Left ventricle myocardium superior (tissue), 1 donor: Measurements from ENCODE around the gene MARCHF3. TPM values are rescaled to one million over a fixed set of nuclear protein-coding genes. Genes with fewer than 3 reads are reported as not detected.
"Not testable (repeated sequence)": the region's sequence is repeated elsewhere in the genome, so short reads cannot be mapped to it uniquely, and the experiment has no call there.

Experiments
- ATAC-seq: fragments of 200-7000 bp; cut with Tn5 transposase; one replicate; pipeline ENCODE4 v1.9.1; 2020; ENCODE audit warnings: mild to moderate bottlenecking, moderate library complexity
- DNase-seq: peaks from one replicate; pipeline ENCODE4 v3.0.0-alpha.2; 2020
- intact Hi-C: fragments of 100-400 bp; cut with micrococcal nuclease; formaldehyde crosslinking; loops from one replicate; pipeline ENCODE4 v1.11.0; 2022
- total RNA-seq: library from RNA; stranded (reverse); fragmentation: NEBNext Ultra II Directional; extraction: Animal tissue kit (Norgen Biotek cat#: 25700); gene quantifications from one replicate; pipeline ENCODE4 v1.2.1, GENCODE V29; 2021
- donor health status: DM: no; HTN: yes; CAD: no; lungs with severe emphysema.

MARCHF3 gene
- total RNA-seq, 1 donor from 2014 or later = 25.0 TPM

DNA sequence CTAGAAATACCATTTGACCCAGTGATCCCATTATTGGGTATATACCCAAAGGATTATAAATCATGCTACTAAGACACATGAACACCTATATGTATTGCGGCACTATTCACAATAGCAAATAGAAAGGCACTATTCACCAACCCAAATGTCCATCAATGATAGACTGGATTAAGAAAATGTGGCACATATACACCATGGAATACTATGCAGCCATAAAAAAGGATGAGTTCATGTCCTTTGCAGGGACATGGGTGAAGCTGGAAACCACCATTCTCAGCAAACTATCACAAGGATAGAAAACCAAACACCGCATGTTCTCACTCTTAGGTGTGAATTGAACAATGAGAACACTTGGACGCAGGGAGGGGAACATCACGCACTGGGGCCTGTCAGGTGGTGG is 13.6 kb downstream of the MARCHF3 start:
- DNase-seq, ATAC-seq: not testable (repeated sequence)
- intact Hi-C loops = loop anchor here (10.0 kb wide), 1 partner anchor 52 kb away; no protein-coding TSS in a partner anchor

GRCh38 chr5:127015716-127016115 is 14.6 kb downstream of the MARCHF3 start:
- DNase-seq (no peak), ATAC-seq (no peak)
- intact Hi-C loops = loop anchor here (10.0 kb wide), 1 partner anchor 51 kb away; no protein-coding TSS in a partner anchor

DNA sequence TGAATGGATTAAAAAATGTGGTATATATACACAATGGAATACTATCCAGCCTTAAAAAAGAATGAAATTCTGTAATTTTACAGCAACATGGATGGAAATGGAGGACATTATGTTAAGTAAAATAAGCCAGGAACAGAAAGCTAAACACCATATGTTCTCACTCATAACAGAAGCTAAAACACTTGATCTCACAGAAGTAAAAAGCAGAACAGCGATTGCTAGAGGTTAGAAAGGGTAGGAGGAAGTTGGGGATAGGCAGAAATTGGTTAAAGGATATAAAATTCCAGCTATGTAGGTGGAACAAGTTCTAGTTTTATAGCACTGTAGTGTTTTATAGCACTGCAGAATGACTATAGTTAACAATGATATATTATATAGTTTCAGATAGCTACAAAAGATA is 15.8 kb downstream of the MARCHF3 start:
- intact Hi-C loops = loop anchor here (10.0 kb wide), 1 partner anchor 50 kb away; no protein-coding TSS in a partner anchor
- no peak for DNase-seq

DNA sequence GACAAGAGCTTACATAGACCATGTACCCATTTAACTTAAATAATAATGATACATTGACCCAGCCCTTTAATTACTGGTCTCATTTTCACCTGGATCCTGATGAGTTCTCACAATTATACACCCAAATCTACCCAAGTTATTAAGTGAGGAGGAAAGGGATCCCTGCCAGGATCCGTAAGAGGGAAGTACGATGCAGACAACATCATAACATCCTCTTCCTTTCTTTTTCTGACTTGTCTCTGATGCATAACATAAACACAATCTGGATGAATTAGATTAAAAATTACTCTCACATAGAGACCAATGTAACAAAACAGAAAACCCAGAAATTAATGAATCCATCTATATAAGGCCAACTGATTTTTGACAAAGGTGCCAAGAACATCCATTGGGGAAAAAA is 17.0 kb downstream of the MARCHF3 start:
- DNase-seq (no peak), ATAC-seq (no peak)

More for the DNA sequence above, 15.8 kb downstream of the MARCHF3 start:
- no peak for ATAC-seq

DNA sequence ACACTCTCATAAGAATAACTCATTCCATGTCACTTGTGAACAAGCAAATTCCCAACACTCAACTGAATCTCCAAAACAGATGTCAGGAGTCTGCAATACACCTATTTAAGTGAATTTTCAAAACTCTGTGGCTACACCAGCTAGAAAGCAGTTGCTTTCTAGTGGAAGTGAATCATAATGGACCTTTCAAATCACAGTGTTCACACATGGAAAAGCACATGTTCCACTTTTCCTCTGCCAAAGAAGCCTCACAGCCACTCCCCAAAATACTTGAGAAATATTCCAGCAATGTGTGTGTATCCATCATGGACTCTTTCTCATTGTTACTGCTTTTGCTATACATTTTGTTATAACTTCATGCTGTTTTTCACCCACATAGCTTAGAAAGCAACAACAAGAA is 17.4 kb downstream of the MARCHF3 start:
- intact Hi-C loops = loop anchor here (10.0 kb wide), 1 partner anchor 48 kb away; no protein-coding TSS in a partner anchor
- DNase-seq (no peak), ATAC-seq (no peak)

More for the DNA sequence above, 17.0 kb downstream of the MARCHF3 start:
- intact Hi-C loops = loop anchor here (10.0 kb wide), 1 partner anchor 49 kb away; no protein-coding TSS in a partner anchor

DNA sequence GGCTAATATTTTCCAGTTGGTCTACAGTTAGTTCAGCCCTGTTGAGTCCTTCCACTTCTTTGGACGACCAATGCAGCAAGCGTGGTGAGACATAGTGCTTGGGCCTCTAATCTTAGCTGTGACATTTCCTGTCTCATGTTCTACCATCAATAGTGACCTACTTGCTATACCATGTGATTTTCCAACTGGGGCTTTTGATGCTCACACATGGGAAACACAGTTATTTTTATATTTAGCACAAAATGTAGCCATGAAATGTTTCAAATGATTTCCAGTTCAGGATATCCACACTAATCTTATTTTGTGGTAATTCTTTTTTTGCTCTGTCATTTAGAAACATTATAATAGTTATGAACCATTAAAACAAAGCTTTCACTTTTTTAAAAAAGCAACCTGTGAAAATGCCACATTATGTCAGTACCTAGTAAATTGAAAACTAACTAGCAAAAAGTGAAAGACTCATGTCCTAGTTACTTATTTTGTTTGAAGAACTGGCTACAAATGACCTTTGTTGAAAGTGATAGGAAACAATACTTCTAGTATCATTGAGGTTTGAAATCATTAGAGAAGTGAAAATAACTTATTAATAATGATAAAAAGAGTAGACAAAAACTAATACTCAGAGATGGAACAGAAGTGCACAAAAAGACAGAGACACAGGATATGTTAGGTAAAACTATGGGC is 18.3 kb downstream of the MARCHF3 start:
- intact Hi-C loops = loop anchor here (10.0 kb wide), 1 partner anchor 47 kb away; no protein-coding TSS in a partner anchor
- ATAC-seq (peak; percentile 47), DNase-seq (no peak)

DNA sequence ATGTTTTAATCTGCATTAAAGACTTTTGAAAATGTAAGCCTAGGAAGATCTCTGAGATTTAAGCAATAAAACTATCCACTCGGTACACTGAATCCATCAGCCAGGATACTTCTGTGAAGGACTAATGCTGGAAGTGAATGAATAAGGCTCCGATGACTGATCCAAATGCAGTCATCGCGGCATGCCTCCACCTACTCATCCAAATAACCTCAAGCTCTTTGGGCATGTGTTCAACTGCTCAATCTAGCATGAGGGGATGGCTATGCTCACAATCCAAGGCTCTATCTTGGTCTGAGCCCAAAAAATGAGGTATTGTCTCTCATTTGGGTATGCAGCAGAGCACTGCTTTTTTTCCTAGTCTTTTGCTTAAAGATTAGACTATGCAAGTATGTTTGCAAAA is 19.2 kb downstream of the MARCHF3 start:
- no peak for DNase-seq
- intact Hi-C loops = loop anchor here (10.0 kb wide), 1 partner anchor 46 kb away; no protein-coding TSS in a partner anchor
- ATAC-seq = peak; percentile 44

- peak; percentile 30 for ATAC-seq
- intact Hi-C loops = loop anchor here (10.0 kb wide), 1 partner anchor 46 kb away; no protein-coding TSS in a partner anchor
Measured at GRCh38 chr5:127010362-127010761, 20.0 kb downstream of the MARCHF3 start.

GRCh38 chr5:127009784-127010183 is 20.6 kb downstream of the MARCHF3 start:
- intact Hi-C loops = loop anchor here (10.0 kb wide), 1 partner anchor 45 kb away; no protein-coding TSS in a partner anchor
- ATAC-seq (no peak), DNase-seq (no peak)

More at GRCh38 chr5:127010362-127010761, 20.0 kb downstream of the MARCHF3 start:
- DNase-seq = no peak

DNA sequence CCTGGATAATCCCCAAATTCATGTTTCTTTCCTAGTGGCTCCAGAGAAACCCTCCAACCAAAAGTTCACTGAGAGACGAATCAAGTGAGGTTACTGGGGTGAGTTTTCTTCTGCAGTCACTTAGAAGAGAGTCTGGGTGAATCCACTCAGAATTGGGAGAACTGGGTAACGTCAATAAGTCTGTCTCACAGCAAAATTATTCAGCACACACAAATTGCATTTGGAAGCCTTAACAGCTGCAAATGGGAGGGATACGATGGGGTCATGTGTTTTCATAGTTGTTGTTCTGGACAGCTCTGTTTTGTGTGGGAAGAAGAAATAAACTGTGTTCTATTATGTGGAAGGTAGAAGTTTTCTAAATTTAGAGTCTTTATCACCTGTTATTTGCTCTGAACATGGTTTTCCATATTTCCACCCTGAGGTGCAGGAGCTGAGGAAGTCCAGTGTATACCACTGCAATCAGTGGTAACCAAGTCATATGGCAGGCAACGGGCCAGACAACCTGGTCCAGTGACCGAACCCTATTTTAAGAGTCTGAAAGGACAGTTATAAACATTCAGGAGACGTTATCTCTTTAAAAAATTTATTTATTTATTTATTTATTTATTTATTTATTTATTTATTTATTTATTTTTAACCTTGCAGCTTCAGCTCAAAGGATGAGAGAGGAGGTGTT is 21.9 kb downstream of the MARCHF3 start:
- intact Hi-C loops = no loop called here
- ATAC-seq (peak; percentile 72), DNase-seq (peak; percentile 70)

- intact Hi-C loops = no loop called here
- DNase-seq (no peak), ATAC-seq (no peak)
Measured at GRCh38 chr5:127007522-127007921, 22.8 kb downstream of the MARCHF3 start.

- intact Hi-C loops = no loop called here
- no peak for ATAC-seq
- no peak for DNase-seq
Measured at GRCh38 chr5:127006744-127007143, 23.6 kb downstream of the MARCHF3 start.

GRCh38 chr5:127005282-127005681 is 25.1 kb downstream of the MARCHF3 start:
- intact Hi-C loops, DNase-seq, ATAC-seq: not testable (repeated sequence)

DNA sequence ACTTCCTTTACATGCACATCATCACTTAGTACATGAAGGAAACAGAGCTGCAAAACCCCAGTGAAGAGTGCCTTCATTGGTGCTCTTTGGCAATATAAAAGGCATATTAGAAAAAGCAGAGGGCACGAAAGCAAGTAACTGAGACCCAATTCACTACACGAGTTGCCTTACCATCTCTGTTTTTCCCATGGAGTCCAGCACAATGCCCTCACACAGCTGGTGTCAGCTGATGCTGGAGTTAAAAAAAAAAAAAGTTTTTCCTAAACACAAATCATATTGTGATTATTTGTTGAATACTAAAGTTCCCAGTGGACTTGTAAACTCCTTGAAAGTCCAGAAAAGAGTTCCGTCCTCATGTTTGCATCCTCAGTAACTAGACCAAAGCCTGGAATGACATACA is 25.6 kb downstream of the MARCHF3 start:
- DNase-seq (no peak), ATAC-seq (no peak)
- intact Hi-C loops = no loop called here

- peak; percentile 29 for ATAC-seq
- intact Hi-C loops = no loop called here
Measured at GRCh38 chr5:127003798-127004495, 26.4 kb downstream of the MARCHF3 start.

GRCh38 chr5:127002390-127002789 is 28.0 kb downstream of the MARCHF3 start:
- no peak for ATAC-seq
- DNase-seq = no peak
- intact Hi-C loops = no loop called here

More at GRCh38 chr5:127003798-127004495, 26.4 kb downstream of the MARCHF3 start:
- DNase-seq = no peak

- no peak for DNase-seq
- peak; percentile 39 for ATAC-seq
- intact Hi-C loops = no loop called here
Measured at GRCh38 chr5:127001621-127002296, 28.6 kb downstream of the MARCHF3 start.

- intact Hi-C loops = no loop called here
- ATAC-seq (no peak), DNase-seq (no peak)
Measured at GRCh38 chr5:126998895-126999570, 31.3 kb downstream of the MARCHF3 start.
